BLaER1 (cell line): ENCODE data around the gene XCL2.

Experiments
- H3K27ac ChIP-seq: shearing (Covaris generic); formaldehyde crosslinking; 2 replicates; pipeline ENCODE4 v1.8.1; 2022
- H3K27me3 ChIP-seq: shearing (Covaris generic); formaldehyde crosslinking; 2 replicates; pipeline ENCODE4 v1.8.1; 2022
- H3K36me3 ChIP-seq: shearing (Covaris generic); formaldehyde crosslinking; 2 replicates; pipeline ENCODE4 v1.8.1; 2022
- H3K4me1 ChIP-seq: shearing (Covaris generic); formaldehyde crosslinking; 2 replicates; pipeline ENCODE4 v1.8.1; 2022
- H3K4me2 ChIP-seq: shearing (Covaris generic); formaldehyde crosslinking; 2 replicates; pipeline ENCODE4 v1.8.1; 2022
- H3K4me3 ChIP-seq: shearing (Covaris generic); formaldehyde crosslinking; 2 replicates; pipeline ENCODE4 v1.8.1; 2022
- H3K9ac ChIP-seq: shearing (Covaris generic); formaldehyde crosslinking; 2 replicates; pipeline ENCODE4 v1.8.1; 2022
- H3K9me3 ChIP-seq: shearing (Covaris generic); formaldehyde crosslinking; 2 replicates; pipeline ENCODE4 v1.8.1; 2022
- H4K20me1 ChIP-seq: shearing (Covaris generic); formaldehyde crosslinking; 2 replicates; pipeline ENCODE4 v1.8.1; 2022
- Cebpa-rat ChIP-seq: shearing (Covaris generic); IDR thresholded peaks from 2 replicates; pipeline ENCODE4 v1.8.1; 2022

XCL2 gene

DNA sequence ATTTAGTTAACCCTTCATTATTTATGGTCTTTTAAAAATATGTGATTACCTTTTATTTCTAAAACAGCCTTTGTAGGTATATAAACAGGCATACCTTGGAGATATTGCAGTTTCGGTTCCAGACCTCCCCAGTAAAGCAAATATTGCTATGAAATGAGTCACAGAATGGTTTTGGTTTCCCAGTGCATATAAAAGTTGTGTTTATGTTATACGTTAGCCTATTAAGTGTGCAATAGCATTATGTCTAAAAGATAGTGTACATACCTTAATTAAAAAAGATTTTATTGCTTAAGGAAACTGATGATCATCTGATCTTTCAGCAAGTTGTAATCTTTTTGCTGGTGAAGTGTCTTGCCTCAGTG is 44.1 kb downstream of the XCL2 start:
- Histone ChIP-seq H4K20me1 (no peaks in the 10 kb centered on the region), H3K9me3 (no peaks in the 10 kb centered on the region), H3K27ac (no peak overlapping the region), H3K4me1 (no peaks in the 10 kb centered on the region), H3K9ac (no peak overlapping the region), H3K4me3 (no peak overlapping the region), H3K27me3 (no peaks in the 10 kb centered on the region), H3K4me2 (no peak overlapping the region), H3K36me3 (no peaks in the 10 kb centered on the region)
- no peak for TF ChIP-seq Cebpa-rat

DNA sequence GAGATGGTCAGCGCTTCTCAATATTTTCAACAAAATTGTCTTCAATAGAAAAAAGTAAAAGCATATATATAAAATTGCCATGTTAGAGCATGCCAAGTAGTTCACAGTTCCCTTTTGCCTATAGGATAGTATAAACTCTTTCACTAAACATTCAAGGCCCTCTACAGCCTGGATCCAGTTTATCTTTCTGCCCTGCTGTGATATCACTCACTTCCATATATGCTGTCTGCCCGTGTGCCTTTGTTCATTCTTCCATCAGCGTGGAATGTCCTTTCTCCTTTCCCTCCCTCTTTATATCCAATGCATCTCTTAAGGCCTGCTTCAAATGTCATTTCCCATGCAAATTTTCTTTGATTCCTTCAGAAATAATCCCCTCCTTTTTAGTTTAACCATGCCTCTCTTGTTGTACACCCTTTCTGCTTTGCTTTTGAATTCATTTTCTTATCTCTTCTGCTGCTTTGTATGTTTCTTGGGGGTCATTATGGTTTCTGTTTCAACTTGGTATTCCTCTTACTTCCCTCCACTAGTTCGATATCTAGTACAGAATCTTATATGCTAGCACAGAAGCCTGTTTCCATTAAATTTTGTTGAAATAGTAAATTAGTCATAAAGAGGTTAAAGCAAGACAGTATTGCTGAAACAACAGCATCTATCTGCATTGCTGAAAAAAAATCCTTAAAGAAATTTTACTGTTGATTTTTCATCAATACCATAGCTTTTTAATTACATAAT is 44.7 kb downstream of the XCL2 start:
- Histone ChIP-seq H3K4me2 (no peak overlapping the region), H3K4me3 (no peak overlapping the region), H3K27ac (no peak overlapping the region), H3K9ac (no peak overlapping the region), H3K27me3 (no peaks in the 10 kb centered on the region), H3K9me3 (no peaks in the 10 kb centered on the region), H4K20me1 (no peaks in the 10 kb centered on the region), H3K4me1 (no peaks in the 10 kb centered on the region), H3K36me3 (no peaks in the 10 kb centered on the region)
- TF ChIP-seq Cebpa-rat = no peak

- H3K27ac ChIP-seq = no peak overlapping the region
- no peak for TF ChIP-seq Cebpa-rat
- H3K27me3 ChIP-seq = no peaks in the 10 kb centered on the region
- H3K4me2 ChIP-seq = no peak overlapping the region
- no peak overlapping the region for H3K4me3 ChIP-seq
- H3K9me3 ChIP-seq = no peaks in the 10 kb centered on the region
- no peaks in the 10 kb centered on the region for H3K4me1 ChIP-seq
- H3K9ac ChIP-seq = no peak overlapping the region
- no peaks in the 10 kb centered on the region for H3K36me3 ChIP-seq
- H4K20me1 ChIP-seq = no peaks in the 10 kb centered on the region
These were observed 45.6 kb downstream of the XCL2 start for GRCh38 chr1:168498159-168498631.

- Histone ChIP-seq H3K9me3 (no peaks in the 10 kb centered on the region), H3K36me3 (no peaks in the 10 kb centered on the region), H3K4me3 (no peak overlapping the region), H3K9ac (no peak overlapping the region), H3K4me2 (no peak overlapping the region), H3K27me3 (no peaks in the 10 kb centered on the region), H3K27ac (no peak overlapping the region), H4K20me1 (no peaks in the 10 kb centered on the region), H3K4me1 (no peaks in the 10 kb centered on the region)
- TF ChIP-seq Cebpa-rat = no peak
These were observed 46.3 kb downstream of the XCL2 start for GRCh38 chr1:168497376-168497950.

- H3K27me3 ChIP-seq = no peaks in the 10 kb centered on the region
- no peak for TF ChIP-seq Cebpa-rat
- H3K4me2 ChIP-seq = no peak overlapping the region
These were observed 52.2 kb downstream of the XCL2 start for GRCh38 chr1:168491527-168492164.

More at GRCh38 chr1:168491527-168492164, 52.2 kb downstream of the XCL2 start:
- Histone ChIP-seq H3K9ac (no peak overlapping the region), H4K20me1 (no peaks in the 10 kb centered on the region), H3K4me3 (no peak overlapping the region), H3K36me3 (no peaks in the 10 kb centered on the region), H3K9me3 (peaks cover 3% of the 10 kb centered on the region; the same call in 1 of the 2 replicates), H3K4me1 (peaks cover 8% of the 10 kb centered on the region), H3K27ac (no peak overlapping the region)
